ENCODE data around the gene OR2T34.
"Not testable (repeated sequence)": the region's sequence is repeated elsewhere in the genome, so short reads cannot be mapped to it uniquely, and the experiment has no call there.

The OR2T34 gene

DNA sequence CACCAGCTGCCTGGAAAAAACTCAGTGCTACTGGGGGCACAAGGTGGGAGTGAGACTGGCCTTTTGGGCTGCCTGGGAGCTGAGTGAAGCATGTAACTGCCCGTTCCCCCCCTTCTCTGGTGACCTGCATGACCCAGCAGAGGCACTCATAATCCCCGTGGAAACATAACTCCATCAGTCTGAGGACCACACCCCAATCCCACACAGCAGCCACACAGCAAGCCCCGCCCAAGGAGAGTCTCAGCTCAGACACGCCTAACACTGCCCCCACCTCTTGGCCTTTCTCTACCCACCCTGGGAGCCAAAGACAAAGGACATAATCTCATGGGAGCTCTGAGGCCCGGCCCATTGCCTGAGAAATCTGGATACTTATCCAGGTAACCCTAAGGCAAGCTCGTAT lies 23.5 kb downstream of the OR2T34 start:
- DNase-seq = not testable (repeated sequence)

DNA sequence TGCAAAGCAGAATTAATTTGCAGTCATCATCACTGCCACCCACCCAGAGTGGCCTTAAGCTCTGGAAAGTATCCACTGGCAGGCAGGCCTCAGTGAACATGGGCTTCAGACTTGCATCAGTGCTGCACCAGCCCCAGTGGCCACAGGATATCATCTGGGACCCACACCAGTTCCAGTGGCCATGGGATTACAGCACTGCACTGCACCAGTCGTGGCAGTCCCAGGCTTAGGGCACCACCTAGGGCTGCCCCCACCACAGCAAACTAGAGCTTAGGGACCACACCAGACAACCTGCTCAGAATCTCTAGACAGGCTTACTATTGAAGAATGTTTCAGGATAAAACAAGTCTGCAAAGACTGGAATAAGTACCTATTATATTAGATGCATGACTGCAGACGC lies 27.2 kb downstream of the OR2T34 start:
- not testable (repeated sequence) for DNase-seq

DNA sequence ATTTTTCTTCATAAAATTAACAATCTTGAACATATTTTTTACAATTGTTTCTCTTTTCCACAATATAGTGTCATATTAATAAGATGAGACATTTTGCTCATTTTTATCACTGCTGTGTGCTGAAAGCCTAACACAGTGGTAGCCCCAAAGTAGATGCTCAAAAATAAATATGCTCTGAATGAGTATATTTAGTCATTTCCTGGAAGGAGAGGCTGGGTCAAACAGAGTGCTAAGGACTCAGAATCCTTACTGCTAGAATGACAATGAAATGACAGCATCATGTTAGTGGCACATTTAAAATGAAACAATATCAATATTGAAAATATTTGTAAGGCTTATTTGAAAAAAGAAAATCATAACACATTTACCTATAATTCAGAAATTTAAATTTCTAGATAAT lies 37.1 kb downstream of the OR2T34 start:
- DNase-seq = not testable (repeated sequence)

Data from NCI-H2081 (cell line).